ENCODE results near the gene AKAP13. TPM values are rescaled to one million over a fixed set of nuclear protein-coding genes. Genes with fewer than 3 reads are reported as not detected.
"Not testable (repeated sequence)": the region's sequence is repeated elsewhere in the genome, so short reads cannot be mapped to it uniquely, and the experiment has no call there.

AKAP13 gene
- polyA plus RNA-seq, 1 experiment: 15.5 TPM

DNA sequence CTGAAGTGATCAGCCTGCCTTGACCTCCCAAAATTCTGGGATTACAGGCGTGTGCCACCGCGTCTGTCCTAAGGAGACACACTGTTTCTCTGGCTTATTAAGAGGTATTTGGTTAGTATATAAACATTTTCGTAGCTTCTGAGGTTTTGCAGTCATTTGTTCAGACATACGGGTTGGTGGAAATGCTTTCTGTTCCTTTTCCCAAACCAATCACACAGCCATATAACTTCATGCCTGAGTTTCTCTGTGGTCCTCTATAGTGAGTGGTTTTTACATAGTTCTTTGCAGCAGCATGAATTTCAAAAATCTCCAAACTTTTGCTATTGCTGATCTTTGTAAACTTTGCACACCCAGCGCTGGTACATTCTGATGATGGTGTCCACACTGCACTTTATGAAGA is 100.5 kb downstream of the AKAP13 start:
- H3K9me3 ChIP-seq (ENCODE audit: control insufficient read depth, insufficient read depth, low read length): no peaks in the 10 kb centered on the region
- no peak overlapping the region for H3K27ac ChIP-seq (ENCODE audit: low read depth, low read length)
- no peaks in the 10 kb centered on the region for H3K27me3 ChIP-seq (ENCODE audit: control insufficient read depth, insufficient read depth, low read length)
- ChIA-PET CTCF (no interaction called here), POLR2A (no interaction called here)
- H3K4me3 ChIP-seq (ENCODE audit: low read depth, low read length): no peak overlapping the region
- DNase-seq (ENCODE audit: low read depth, low spot score): no peak
- no peak for TF ChIP-seq CTCF (IDR thresholded peaks at IDR 0.05; ENCODE audit: low read depth, low read length)

DNA sequence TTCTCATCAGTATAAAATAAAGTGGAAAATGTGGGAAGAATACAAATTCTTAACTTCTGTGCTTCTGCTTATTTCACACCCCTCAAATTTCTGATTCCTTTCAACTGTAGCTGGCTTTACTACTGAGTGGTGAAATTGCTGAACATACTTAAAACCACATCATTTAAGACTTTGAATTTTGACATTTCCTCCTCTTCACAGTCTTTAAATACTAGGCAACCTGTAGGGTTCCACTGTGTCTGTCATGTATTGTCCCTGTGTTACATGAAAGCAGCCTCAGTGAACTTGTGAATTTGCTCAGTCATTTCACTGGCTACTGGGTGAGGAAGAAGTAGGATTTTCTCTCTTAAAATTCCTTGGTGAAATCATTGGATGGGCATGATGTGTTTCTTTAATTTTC is 101.1 kb downstream of the AKAP13 start:
- POLR2A ChIA-PET; H3K27ac ChIP-seq (ENCODE audit: low read depth, low read length); H3K27me3 ChIP-seq (ENCODE audit: control insufficient read depth, insufficient read depth, low read length); H3K9me3 ChIP-seq (ENCODE audit: control insufficient read depth, insufficient read depth, low read length); H3K4me3 ChIP-seq (ENCODE audit: low read depth, low read length); DNase-seq (ENCODE audit: low read depth, low spot score): not testable (repeated sequence)
- CTCF ChIA-PET: interaction anchor here (0.6 kb wide), 1 partner anchor 130 kb away, joined by 3 read pairs; no protein-coding TSS in a partner anchor

DNA sequence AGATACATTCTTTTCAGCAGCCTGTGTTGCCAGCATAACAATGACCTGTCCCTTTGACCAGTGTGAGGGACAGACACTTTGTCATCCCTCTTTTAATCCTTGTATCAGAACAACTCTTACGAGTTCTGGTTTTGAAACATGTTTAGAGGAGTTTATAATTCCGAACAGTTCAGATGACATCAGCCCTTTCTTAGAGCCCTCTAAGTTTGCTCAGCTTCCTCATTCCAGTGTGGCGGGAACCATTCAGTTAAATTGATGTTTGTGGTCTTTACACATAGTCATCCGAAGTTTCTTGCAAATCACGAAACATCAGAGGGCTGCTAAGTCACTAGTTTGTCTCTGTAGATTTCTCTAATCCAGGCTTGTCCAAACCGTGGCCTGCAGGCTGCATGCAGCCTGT is 102.5 kb downstream of the AKAP13 start:
- no peaks in the 10 kb centered on the region for H3K9me3 ChIP-seq (ENCODE audit: control insufficient read depth, insufficient read depth, low read length)
- ChIA-PET POLR2A (no interaction called here), CTCF (no interaction called here)
- DNase-seq (ENCODE audit: low read depth, low spot score): peak; percentile 73
- peak overlapping the region; percentile 71 for H3K27ac ChIP-seq (ENCODE audit: low read depth, low read length)
- H3K27me3 ChIP-seq (ENCODE audit: control insufficient read depth, insufficient read depth, low read length): no peaks in the 10 kb centered on the region
- TF ChIP-seq CTCF (IDR thresholded peaks at IDR 0.05; ENCODE audit: low read depth, low read length): no peak
- no peak overlapping the region; the same call in 1 of the 2 replicates for H3K4me3 ChIP-seq (ENCODE audit: low read depth, low read length)

DNA sequence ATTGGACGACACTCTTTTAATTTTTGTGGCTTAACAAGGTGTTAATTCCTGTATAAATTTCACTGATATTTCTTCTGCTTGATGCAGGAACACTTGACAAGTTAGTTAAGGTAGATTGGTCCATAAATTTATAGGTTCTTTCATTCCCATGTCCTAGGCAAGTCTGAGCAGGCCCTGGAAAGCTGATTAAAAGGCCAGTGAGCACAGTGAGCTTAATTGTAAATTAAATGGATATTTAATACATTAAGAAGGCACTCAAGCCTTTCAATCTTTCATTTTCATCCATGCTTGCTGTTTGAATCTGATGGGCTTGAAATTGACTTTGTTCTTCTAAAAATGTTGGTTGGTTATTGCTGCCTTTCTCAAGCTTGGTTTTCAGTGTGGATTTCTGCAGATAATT is 103.6 kb downstream of the AKAP13 start:
- H3K4me3 ChIP-seq (ENCODE audit: low read depth, low read length); H3K9me3 ChIP-seq (ENCODE audit: control insufficient read depth, insufficient read depth, low read length); DNase-seq (ENCODE audit: low read depth, low spot score); H3K27me3 ChIP-seq (ENCODE audit: control insufficient read depth, insufficient read depth, low read length): not testable (repeated sequence)
- CTCF ChIA-PET: interaction anchor here (0.6 to 1.0 kb wide), 5 partner anchors 20 to 194 kb away, joined by 3 to 4 read pairs (median 4); no protein-coding TSS in a partner anchor
- POLR2A ChIA-PET: interaction anchor here (0.6 kb wide), 1 partner anchor 40 kb away, joined by 3 read pairs; no protein-coding TSS in a partner anchor
- peak overlapping the region; percentile 3 for H3K27ac ChIP-seq (ENCODE audit: low read depth, low read length)

- CTCF ChIA-PET: interaction anchor here (0.7 to 2.6 kb wide), 33 partner anchors 10 to 220 kb away, joined by 3 to 17 read pairs (median 4); no protein-coding TSS in a partner anchor
- H3K9me3 ChIP-seq (ENCODE audit: control insufficient read depth, insufficient read depth, low read length); H3K4me3 ChIP-seq (ENCODE audit: low read depth, low read length); H3K27me3 ChIP-seq (ENCODE audit: control insufficient read depth, insufficient read depth, low read length); DNase-seq (ENCODE audit: low read depth, low spot score); H3K27ac ChIP-seq (ENCODE audit: low read depth, low read length); POLR2A ChIA-PET: not testable (repeated sequence)
Measured at GRCh38 chr15:85484923-85485322, 104.5 kb downstream of the AKAP13 start.

DNA sequence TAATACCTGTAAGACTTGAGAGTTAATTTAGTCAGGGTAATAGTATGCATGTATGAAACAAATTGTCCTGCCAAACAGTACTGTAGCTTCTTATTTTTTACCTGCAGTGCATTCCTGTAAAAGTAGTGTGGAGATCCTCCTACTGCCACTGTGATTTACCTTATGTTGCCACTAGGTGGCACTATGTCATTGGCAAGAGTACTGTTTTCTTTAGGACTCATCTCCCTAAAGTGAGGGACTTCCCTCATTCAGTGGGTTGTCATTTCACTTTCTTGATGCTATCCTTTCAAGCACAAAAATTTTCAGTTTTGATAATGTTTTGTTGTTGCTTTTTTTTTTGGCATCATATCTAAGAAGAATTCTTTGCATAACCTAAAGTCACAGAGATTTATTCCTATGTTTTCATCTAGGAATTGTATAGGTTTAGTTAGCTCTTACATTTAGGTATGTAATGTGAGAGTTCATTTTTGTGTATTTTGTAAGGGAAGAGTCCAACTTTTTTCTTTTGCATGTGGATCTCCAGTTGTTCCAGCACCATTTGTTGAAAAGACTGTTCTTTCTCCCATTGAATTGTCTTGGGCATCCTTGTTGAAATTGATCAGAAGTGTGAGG is 105.7 kb downstream of the AKAP13 start:
- ChIA-PET CTCF (interaction anchor here (0.6 to 2.6 kb wide), 45 partner anchors 8 to 740 kb away, joined by 3 to 17 read pairs (median 4); no protein-coding TSS in a partner anchor), POLR2A (no interaction called here)
- peak; percentile 58 for DNase-seq (ENCODE audit: low read depth, low spot score)
- no peaks in the 10 kb centered on the region for H3K27me3 ChIP-seq (ENCODE audit: control insufficient read depth, insufficient read depth, low read length)
- peak; percentile 80 for TF ChIP-seq CTCF (IDR thresholded peaks at IDR 0.05; ENCODE audit: low read depth, low read length)
- H3K4me3 ChIP-seq (ENCODE audit: low read depth, low read length): no peak overlapping the region
- H3K27ac ChIP-seq (ENCODE audit: low read depth, low read length): no peak overlapping the region
- H3K9me3 ChIP-seq (ENCODE audit: control insufficient read depth, insufficient read depth, low read length): no peaks in the 10 kb centered on the region

- H3K9me3 ChIP-seq (ENCODE audit: control insufficient read depth, insufficient read depth, low read length); DNase-seq (ENCODE audit: low read depth, low spot score); H3K27ac ChIP-seq (ENCODE audit: low read depth, low read length); H3K4me3 ChIP-seq (ENCODE audit: low read depth, low read length); H3K27me3 ChIP-seq (ENCODE audit: control insufficient read depth, insufficient read depth, low read length); POLR2A ChIA-PET: not testable (repeated sequence)
- CTCF ChIA-PET: interaction anchor here (0.8 to 5.1 kb wide), 8 partner anchors 11 to 353 kb away, joined by 3 to 45 read pairs (median 5); no protein-coding TSS in a partner anchor
Measured at GRCh38 chr15:85487796-85488195, 107.4 kb downstream of the AKAP13 start.

Data from AG04450 (cell line).